Stimulated activated CD8-positive, alpha-beta memory T cell treated with anti-CD3 and anti-CD28 coated beads, Interleukin-15, amount 100 ng/mL, for 24 hours (primary cell): ENCODE results near the gene PIGZ.

Experiments
- DNase-seq: peaks from one replicate; pipeline ENCODE4 v3.0.0-alpha.2; 2020; ENCODE audit warnings: low read depth

Gene PIGZ

DNA sequence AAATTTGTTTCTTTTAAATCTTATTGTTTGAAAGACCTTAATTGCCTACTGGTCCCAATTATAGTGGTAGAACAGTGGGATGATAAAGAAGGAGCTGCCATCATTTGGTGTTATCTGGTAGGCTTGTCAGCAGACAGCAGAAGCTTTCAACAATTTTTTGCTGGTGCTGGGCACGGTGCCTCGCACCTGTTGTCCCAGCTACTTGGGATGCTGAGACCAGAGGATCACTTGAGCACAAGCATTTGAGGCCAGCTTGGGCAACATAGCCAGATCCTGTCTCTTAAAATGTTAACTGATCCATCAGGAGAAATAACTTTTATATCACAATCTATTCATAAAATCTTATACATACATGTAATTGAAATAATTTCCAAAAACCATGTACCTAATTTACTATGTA is 64.9 kb downstream of the PIGZ start:
- DNase-seq: no peak

- no peak for DNase-seq
Observed at GRCh38 chr3:196902296-196902695, 66.3 kb downstream of the PIGZ start.

DNA sequence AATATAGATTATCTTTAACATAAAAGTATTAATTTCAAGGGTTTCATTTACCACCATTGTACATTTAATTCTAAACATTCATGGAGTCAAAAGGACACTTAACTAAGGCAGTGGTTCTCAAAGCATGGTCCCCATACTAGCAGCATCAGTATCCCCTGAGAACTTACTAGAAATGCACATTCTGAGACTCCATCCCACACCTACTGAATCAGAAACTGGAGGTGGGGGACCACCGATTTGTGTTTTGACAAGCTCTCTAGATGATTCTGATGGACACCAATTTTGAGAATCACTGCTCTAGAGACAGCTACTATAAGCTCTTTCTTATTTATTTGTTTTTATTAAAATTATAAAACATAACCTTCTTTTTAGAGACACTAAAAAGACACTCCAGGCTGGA is 66.9 kb downstream of the PIGZ start:
- no peak for DNase-seq
